CD4-positive, CD25-positive, alpha-beta regulatory T cell (primary cell): ENCODE data around the gene STAP2. TPM values are rescaled to one million over a fixed set of nuclear protein-coding genes. Genes with fewer than 3 reads are reported as not detected.

Source experiments
- ATAC-seq, 2 donors: fragments of 150-1000 bp; cut with Tn5 transposase; one replicate each; pipeline ENCODE4 v1.10.0; 2021; ENCODE audit warnings: low read depth in 2 of 2, moderate number of reproducible peaks in 2 of 2, moderate library complexity in 1 of 2
- DNase-seq, 3 donors: peaks; one replicate each; pipeline versions ENCODE4 v3.0.0 to v3.0.0-alpha.2; 2012 to 2022; ENCODE audit warnings: mixed read lengths in 1 of 3
- H3K27ac ChIP-seq: one replicate; pipeline ENCODE4 v1.7.0; 2013; ENCODE audit warnings: mild to moderate bottlenecking, low read length; ENCODE audit not compliant: insufficient read depth, poor library complexity, severe bottlenecking
- H3K27me3 ChIP-seq: one replicate; pipeline ENCODE4 v1.7.0; 2013; ENCODE audit warnings: low read length; ENCODE audit not compliant: control insufficient read depth, insufficient read depth
- H3K36me3 ChIP-seq: one replicate; pipeline ENCODE4 v1.7.0; 2013; ENCODE audit warnings: mild to moderate bottlenecking, low read length, moderate library complexity; ENCODE audit not compliant: control insufficient read depth, insufficient read depth
- H3K4me1 ChIP-seq: 2 replicates; pipeline ENCODE4 v1.7.0; 2013; ENCODE audit warnings: mild to moderate bottlenecking, low read length; ENCODE audit not compliant: insufficient read depth, control insufficient read depth, poor library complexity, severe bottlenecking
- H3K4me3 ChIP-seq: one replicate; pipeline ENCODE4 v1.7.0; 2013; ENCODE audit warnings: low read depth, mild to moderate bottlenecking, low read length, moderate library complexity
- H3K9me3 ChIP-seq, 2 experiments: 1 replicate in 1 of 2; 2 replicates in 1 of 2; pipeline ENCODE4 v1.7.0; 2013; ENCODE audit warnings: low read length in 2 of 2, mild to moderate bottlenecking in 1 of 2, moderate library complexity in 1 of 2; ENCODE audit not compliant: control insufficient read depth in 2 of 2
- H3K27ac Mint-ChIP-seq, 3 donors: one replicate each; pipeline ENCODE4 v1.8.0; 2020 to 2022; ENCODE audit warnings: mild to moderate bottlenecking in 3 of 3, mixed read lengths in 3 of 3, moderate library complexity in 2 of 3
- H3K27me3 Mint-ChIP-seq: one replicate; pipeline ENCODE4 v1.8.0; 2022; ENCODE audit warnings: mild to moderate bottlenecking, mixed read lengths
- H3K36me3 Mint-ChIP-seq: one replicate; pipeline ENCODE4 v1.8.0; 2020; ENCODE audit warnings: mixed read lengths
- H3K4me1 Mint-ChIP-seq, 4 donors: one replicate each; pipeline ENCODE4 v1.8.0; 2020 to 2022; ENCODE audit warnings: mixed read lengths in 4 of 4, mild to moderate bottlenecking in 1 of 4
- H3K4me3 Mint-ChIP-seq, 4 donors: one replicate each; pipeline ENCODE4 v1.8.0; 2020 to 2022; ENCODE audit warnings: mild to moderate bottlenecking in 4 of 4, mixed read lengths in 4 of 4, moderate library complexity in 3 of 4
- H3K9me3 Mint-ChIP-seq, 7 donors: one replicate each; pipeline ENCODE4 v1.8.0; 2020 to 2022; ENCODE audit warnings: mixed read lengths in 7 of 7, mild to moderate bottlenecking in 3 of 7, moderate library complexity in 2 of 7
- polyA plus RNA-seq, 4 donors: library from polyadenylated mRNA; unstranded; fragments of 300-500 nt; fragmentation: Illumina TruSeq; gene quantifications; one replicate each; pipeline ENCODE4 v1.2.3, GENCODE V29; 2021
- total RNA-seq: library from RNA; stranded (reverse); gene quantifications from one replicate; pipeline ENCODE4 v1.2.3, GENCODE V29; 2022

STAP2 gene
- total and polyA plus RNA-seq, 5 donors from 2014 or later: 1.6 to 3.0 (median 2.2) TPM

DNA sequence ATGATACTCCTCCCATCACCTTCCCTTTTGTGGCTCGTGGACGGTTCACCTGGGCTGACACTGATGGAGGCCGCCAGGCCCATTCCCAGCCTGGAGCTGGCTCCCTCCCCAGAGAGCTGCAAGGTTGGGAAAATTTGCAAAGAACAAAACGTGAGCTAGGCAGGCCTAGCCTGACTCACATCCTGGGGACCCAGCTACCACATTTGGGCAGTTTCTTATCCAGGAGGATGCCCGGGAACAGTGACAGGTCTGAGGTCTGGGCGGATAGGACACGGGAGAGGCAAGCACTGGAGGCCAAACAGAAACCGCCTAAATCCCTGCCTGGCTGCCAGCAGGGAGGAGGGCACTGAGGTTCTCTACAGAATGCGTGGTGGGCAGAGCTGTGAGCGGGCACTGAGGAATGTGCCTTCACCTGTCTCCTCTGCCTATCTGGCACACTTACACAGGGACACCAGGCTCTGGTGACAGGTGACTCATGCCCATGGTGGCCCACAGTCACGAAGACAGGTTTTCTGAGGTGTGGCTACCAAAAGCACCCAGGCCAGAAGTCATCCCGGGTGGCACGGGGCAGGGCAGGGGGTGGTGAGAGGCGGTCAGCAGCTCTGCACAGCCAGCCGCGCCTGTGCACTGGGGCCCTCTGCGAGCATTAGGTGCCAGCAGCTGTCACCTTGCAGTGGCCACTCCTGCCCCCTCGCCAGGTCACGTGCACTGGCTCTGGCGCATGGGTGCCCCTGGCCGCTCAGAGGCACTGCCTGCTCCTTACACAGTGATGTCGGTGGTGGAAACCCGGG is 38.6 kb upstream of the STAP2 start:
- Mint-ChIP-seq H3K4me3 (no peak overlapping the region), H3K27me3 (no peaks in the 10 kb centered on the region), H3K4me1 (peaks cover 4 to 71% (median 31%) of the 10 kb centered on the region in 4 donors), H3K36me3 (peaks cover 5% of the 10 kb centered on the region), H3K9me3 (no peaks in the 10 kb centered on the region), H3K27ac (peak overlapping the region; percentile 49 to 92 (median 79))
- DNase-seq (no peak), ATAC-seq (no peak)
- Histone ChIP-seq H3K4me1 (peaks cover 64% of the 10 kb centered on the region), H3K4me3 (no peak overlapping the region), H3K27me3 (no peaks in the 10 kb centered on the region), H3K36me3 (peaks cover 4% of the 10 kb centered on the region), H3K9me3 (no peaks in the 10 kb centered on the region), H3K27ac (no peak overlapping the region)

- H3K9me3 ChIP-seq: no peaks in the 10 kb centered on the region
- H3K9me3 Mint-ChIP-seq: no peaks in the 10 kb centered on the region
- H3K27ac Mint-ChIP-seq: peak overlapping the region; percentile 79 to 92 (median 82)
- H3K27me3 ChIP-seq: no peaks in the 10 kb centered on the region
- H3K4me3 ChIP-seq: no peak overlapping the region
- H3K4me1 ChIP-seq: peaks cover 68% of the 10 kb centered on the region
- ATAC-seq (no peak), DNase-seq (no peak)
- peaks cover 5% of the 10 kb centered on the region for H3K36me3 Mint-ChIP-seq
- peak overlapping the region in 2 of 4 donors; percentile 38 to 47 for H3K4me3 Mint-ChIP-seq
- H3K36me3 ChIP-seq: peaks cover 4% of the 10 kb centered on the region
- no peak overlapping the region for H3K27ac ChIP-seq
- peaks cover 4 to 73% (median 29%) of the 10 kb centered on the region in 4 donors for H3K4me1 Mint-ChIP-seq
- H3K27me3 Mint-ChIP-seq: no peaks in the 10 kb centered on the region
These were observed 38.0 kb upstream of the STAP2 start for GRCh38 chr19:4376671-4376990.

GRCh38 chr19:4376028-4376670 is 37.5 kb upstream of the STAP2 start:
- Mint-ChIP-seq H3K36me3 (peaks cover 5% of the 10 kb centered on the region), H3K4me1 (peaks cover 4 to 74% (median 26%) of the 10 kb centered on the region in 4 donors), H3K27me3 (no peaks in the 10 kb centered on the region), H3K4me3 (peak overlapping the region in 2 of 4 donors; percentile 38 to 47), H3K27ac (peak overlapping the region in 2 of 3 donors; percentile 79 to 82), H3K9me3 (no peaks in the 10 kb centered on the region)
- Histone ChIP-seq H3K4me3 (no peak overlapping the region), H3K27ac (no peak overlapping the region), H3K4me1 (peaks cover 69% of the 10 kb centered on the region), H3K36me3 (peaks cover 4% of the 10 kb centered on the region), H3K27me3 (no peaks in the 10 kb centered on the region), H3K9me3 (no peaks in the 10 kb centered on the region)
- DNase-seq (no peak), ATAC-seq (no peak)

GRCh38 chr19:4375164-4376027 is 36.8 kb upstream of the STAP2 start:
- Mint-ChIP-seq H3K36me3 (peaks cover 5% of the 10 kb centered on the region), H3K27me3 (no peaks in the 10 kb centered on the region), H3K27ac (peak overlapping the region in 1 of 3 donors; percentile 62), H3K4me1 (peaks cover 4 to 74% (median 26%) of the 10 kb centered on the region in 4 donors), H3K9me3 (no peaks in the 10 kb centered on the region), H3K4me3 (peak overlapping the region in 2 of 4 donors; percentile 25 to 52)
- DNase-seq (no peak), ATAC-seq (no peak)
- peaks cover 69% of the 10 kb centered on the region for H3K4me1 ChIP-seq
- peaks cover 4% of the 10 kb centered on the region for H3K36me3 ChIP-seq
- H3K27ac ChIP-seq: no peak overlapping the region
- H3K4me3 ChIP-seq: no peak overlapping the region
- H3K9me3 ChIP-seq: no peaks in the 10 kb centered on the region
- no peaks in the 10 kb centered on the region for H3K27me3 ChIP-seq

- DNase-seq: no peak
- Histone ChIP-seq H3K27me3 (no peaks in the 10 kb centered on the region), H3K4me3 (no peak overlapping the region), H3K27ac (no peak overlapping the region), H3K4me1 (peaks cover 69% of the 10 kb centered on the region), H3K36me3 (peaks cover 4% of the 10 kb centered on the region), H3K9me3 (no peaks in the 10 kb centered on the region)
- Mint-ChIP-seq H3K4me1 (peaks cover 0 to 72% (median 21%) of the 10 kb centered on the region in 4 donors), H3K27me3 (no peaks in the 10 kb centered on the region), H3K4me3 (no peak overlapping the region), H3K36me3 (peaks cover 3% of the 10 kb centered on the region), H3K27ac (no peak overlapping the region), H3K9me3 (no peaks in the 10 kb centered on the region)
- no peak for ATAC-seq
These were observed 36.0 kb upstream of the STAP2 start for GRCh38 chr19:4374498-4375163.

DNA sequence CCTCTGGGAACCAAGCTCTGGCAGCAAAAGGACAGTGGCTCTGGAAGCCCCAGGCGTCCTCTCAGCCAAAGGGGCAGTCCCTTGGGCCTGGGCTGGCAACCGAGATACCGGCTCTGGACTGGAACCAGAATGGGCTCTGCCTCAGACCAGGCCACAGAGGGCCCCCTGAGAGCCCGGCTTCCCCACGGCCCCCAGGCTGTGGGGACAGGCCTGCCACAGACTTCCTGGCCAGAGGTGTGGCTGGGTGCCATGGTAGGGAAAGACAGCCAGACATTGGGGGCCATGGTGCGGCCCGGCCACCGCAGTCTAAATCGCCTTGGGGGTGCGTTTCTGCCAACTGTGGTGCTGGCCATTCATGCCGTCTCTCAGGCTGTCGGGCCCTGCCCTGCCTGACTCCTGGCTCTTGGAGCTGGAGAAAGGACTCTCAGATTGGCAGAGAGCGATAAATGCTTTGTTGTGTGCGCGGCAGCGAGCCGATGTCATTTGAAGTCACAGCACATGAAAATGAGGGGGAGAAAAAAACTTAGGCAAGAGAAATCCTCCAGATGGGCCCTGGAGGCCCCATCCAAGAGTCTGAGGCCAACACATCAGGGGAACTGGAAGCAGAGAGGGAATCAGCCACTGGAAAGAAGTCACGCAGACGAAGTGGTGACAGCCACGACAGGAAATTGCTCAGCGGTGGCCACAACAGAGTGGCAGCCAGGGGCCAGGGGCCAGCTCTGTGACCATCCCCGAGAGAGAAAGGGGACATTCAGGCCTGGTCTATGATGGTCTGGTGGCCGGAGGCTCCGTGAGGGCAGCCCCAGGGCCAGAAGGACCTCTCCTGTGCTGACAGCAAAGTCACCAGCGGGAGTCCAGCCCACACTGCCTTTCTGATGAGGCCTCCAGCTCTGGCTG is 35.2 kb upstream of the STAP2 start:
- Mint-ChIP-seq H3K36me3 (no peaks in the 10 kb centered on the region), H3K27me3 (no peaks in the 10 kb centered on the region), H3K27ac (peak overlapping the region in 1 of 3 donors; percentile 59), H3K4me3 (no peak overlapping the region), H3K9me3 (no peaks in the 10 kb centered on the region), H3K4me1 (peaks cover 0 to 70% (median 20%) of the 10 kb centered on the region in 4 donors)
- H3K36me3 ChIP-seq: peaks cover 4% of the 10 kb centered on the region
- no peaks in the 10 kb centered on the region for H3K9me3 ChIP-seq
- no peak overlapping the region for H3K4me3 ChIP-seq
- no peak for ATAC-seq
- no peak overlapping the region for H3K27ac ChIP-seq
- H3K27me3 ChIP-seq: no peaks in the 10 kb centered on the region
- DNase-seq: no peak
- peaks cover 69% of the 10 kb centered on the region for H3K4me1 ChIP-seq
